Prostate gland (tissue), 2 donors: ENCODE measurements around the gene ASIC4. TPM values are rescaled to one million over a fixed set of nuclear protein-coding genes. Genes with fewer than 3 reads are reported as not detected.

ENCODE experiments used
- DNase-seq: peaks from one replicate; pipeline ENCODE4 v3.0.0-alpha.2; 2019; ENCODE audit warnings: low spot score
- H3K27ac ChIP-seq, 2 donors: fragments of 200-600 bp; sonication (generic); 2 replicates each; pipeline ENCODE4 v1.5.1; 2017 to 2019
- H3K27me3 ChIP-seq: fragments of 200-600 bp; sonication (generic); replicated peaks from 2 replicates; pipeline ENCODE4 v1.5.1; 2019; ENCODE audit not compliant: insufficient read depth
- H3K36me3 ChIP-seq, 2 donors: fragments of 200-600 bp; sonication (generic); 1 replicate in 1 of 2; 2 replicates in 1 of 2; pipeline versions ENCODE4 v1.5.1 to v1.8.1; 2017 to 2019
- H3K4me1 ChIP-seq: fragments of 200-600 bp; sonication (generic); replicated peaks from 2 replicates; pipeline ENCODE4 v1.5.1; 2019
- H3K4me3 ChIP-seq, 2 donors: fragments of 200-600 bp; sonication (generic); 2 replicates each; pipeline ENCODE4 v1.5.1; 2017 to 2019
- H3K9me3 ChIP-seq: fragments of 200-600 bp; sonication (generic); 2 replicates; pipeline ENCODE4 v1.5.1; 2017
- CTCF ChIP-seq, 4 experiments: fragments of 200-600 bp in 2 of 4; fragments of 450-650 bp in 2 of 4; sonication (generic) in 2 of 4; IDR thresholded peaks; 1 replicate in 3 of 4; 2 replicates in 1 of 4; pipeline ENCODE4 v1.5.1; 2016 to 2019; ENCODE audit warnings: antibody characterized with exemption in 4 of 4, mild to moderate bottlenecking in 2 of 4, moderate library complexity in 2 of 4
- POLR2A ChIP-seq: fragments of 450-650 bp; IDR thresholded peaks from one replicate; pipeline ENCODE4 v1.6.1; 2016; ENCODE audit warnings: antibody characterized with exemption, mild to moderate bottlenecking
- POLR2AphosphoS5 ChIP-seq: sonication (generic); formaldehyde crosslinking; IDR thresholded peaks from one replicate; pipeline ENCODE4 v1.6.1; 2017; ENCODE audit warnings: antibody characterized with exemption
- WGBS: methylation state at CpG from one replicate; pipeline ENCODE4 v1.1.5; 2018; 5-methylcytosine and 5-hydroxymethylcytosine counted together
- intact Hi-C: fragments of 100-400 bp; cut with DNase I; formaldehyde crosslinking; loops from one replicate; pipeline ENCODE4 v1.14.2; 2022
- microRNA-seq: library from miRNA; unstranded; fragments of <30 nt; microRNA quantifications from one replicate; pipeline ENCODE4, GENCODE V29; 2016
- small RNA-seq, 2 donors: library from RNA; depleted of rRNA; stranded (forward); fragments of <200 nt; gene quantifications; one replicate each; pipeline ENCODE3, GENCODE V24; 2016
- total RNA-seq, 2 donors: library from RNA; depleted of rRNA; stranded (reverse); fragments of >200 nt; gene quantifications; one replicate each; pipeline ENCODE4 v1.1.0, GENCODE V29; 2016

ASIC4 gene
- total RNA-seq, 2 donors from 2014 or later: 0.09 to 0.45 TPM

- Histone ChIP-seq H3K27me3 (no peaks in the 10 kb centered on the region), H3K9me3 (no peaks in the 10 kb centered on the region), H3K36me3 (no peaks in the 10 kb centered on the region), H3K4me1 (no peaks in the 10 kb centered on the region), H3K27ac (no peak overlapping the region), H3K4me3 (no peak overlapping the region)
- TF ChIP-seq POLR2A: no peak
- intact Hi-C loops: no loop called here
- DNase-seq: no peak
- 86% methylated on average over 8 of the region's 8 CpGs for WGBS
These were observed 64.7 kb downstream of the ASIC4 start for GRCh38 chr2:219578811-219579613.

GRCh38 chr2:219581346-219581745, 67.1 kb downstream of the ASIC4 start:
- WGBS: 78% methylated on average over 2 of the region's 2 CpGs
- DNase-seq: no peak
- Histone ChIP-seq H3K4me1 (no peaks in the 10 kb centered on the region), H3K4me3 (no peak overlapping the region), H3K36me3 (no peaks in the 10 kb centered on the region), H3K27me3 (no peaks in the 10 kb centered on the region), H3K27ac (no peak overlapping the region), H3K9me3 (no peaks in the 10 kb centered on the region)
- TF ChIP-seq POLR2AphosphoS5 (no peak), POLR2A (no peak), CTCF (IDR thresholded peaks at IDR 0.05) (no peak)
- intact Hi-C loops: no loop called here

Small RNAs within 50 kb of the gene (microRNA-seq; reads per million reads assigned to microRNA genes)
- gene MIR3132: not detected

Small RNAs within 50 kb of the gene (small RNA-seq; reads per million reads assigned to genes)
- gene MIR3132: 0 to 0.28 reads per million in 2 donors

Other genes starting within 250 kb of the ASIC4 start
- gene DNAJB2, start 235.1 kb upstream of the ASIC4 start, total RNA-seq: 100 to 1,000 TPM; 155 to 163 TPM
- gene PTPRN, start 205.1 kb upstream of the ASIC4 start, total RNA-seq: 1 to 10 TPM in 1 of 2 donors, under 1 TPM in 1; 0.09 to 6.6 TPM
- not detected for gene RESP18, start 181.7 kb upstream of the ASIC4 start, total RNA-seq
- 10 to 100 TPM; 54.1 to 82.4 TPM for gene DNPEP, start 126.6 kb upstream of the ASIC4 start, total RNA-seq
- 1,000 to 10,000 TPM; 1,584 to 1,742 TPM for gene DES, start 96.1 kb upstream of the ASIC4 start, total RNA-seq
- gene SPEG, start 79.6 kb upstream of the ASIC4 start, total RNA-seq: 10 to 100 TPM; 30.7 to 53.4 TPM
- 10 to 100 TPM; 41.2 to 53.8 TPM for gene GMPPA, start 15.6 kb upstream of the ASIC4 start, total RNA-seq
- gene CHPF, start 29.3 kb downstream of the ASIC4 start, total RNA-seq: 100 to 1,000 TPM; 150 to 819 TPM
- gene TMEM198, start 29.5 kb downstream of the ASIC4 start, total RNA-seq: 10 to 100 TPM in 1 of 2 donors, 1 to 10 TPM in 1; 5.7 to 11.5 TPM
- 100 to 1,000 TPM; 142 to 330 TPM for gene OBSL1, start 57.1 kb downstream of the ASIC4 start, total RNA-seq
- 100 to 1,000 TPM in 1 of 2 donors, under 1 TPM in 1; 0.96 to 391 TPM for gene INHA, start 57.8 kb downstream of the ASIC4 start, total RNA-seq
- 10 to 100 TPM; 18.3 to 60.3 TPM for gene STK11IP, start 83.4 kb downstream of the ASIC4 start, total RNA-seq
- gene SLC4A3, start 113.1 kb downstream of the ASIC4 start, total RNA-seq: 10 to 100 TPM in 1 of 2 donors, 1 to 10 TPM in 1; 7.6 to 44.6 TPM